NB4 (cell line): ENCODE measurements around the gene NTPCR.
"Not testable (repeated sequence)": the region's sequence is repeated elsewhere in the genome, so short reads cannot be mapped to it uniquely, and the experiment has no call there.

Experiments used
- DNase-seq: peaks from one replicate; pipeline ENCODE4 v3.0.0; 2010; ENCODE audit warnings: low read depth
- H3K4me3 ChIP-seq: one replicate; pipeline ENCODE4 v1.5.1; 2011; ENCODE audit warnings: mild to moderate bottlenecking, low read depth, low read length, moderate library complexity
- MYC ChIP-seq: IDR thresholded peaks from 2 replicates; pipeline ENCODE4 v1.6.1; 2011; ENCODE audit warnings: low read depth, low read length
- POLR2A ChIP-seq: IDR thresholded peaks from 2 replicates; pipeline ENCODE4 v1.6.1; 2011; ENCODE audit warnings: mild to moderate bottlenecking; ENCODE audit not compliant: insufficient read length; ENCODE audit errors: extremely low read depth
- TF ChIP-seq, protein P1 (sequence below): IDR thresholded peaks from 2 replicates; pipeline ENCODE4 v1.6.1; 2011; ENCODE audit warnings: low read depth, low read length
- TF ChIP-seq, protein P2 (sequence below): IDR thresholded peaks from one replicate; pipeline ENCODE4 v1.5.1; 2012; ENCODE audit warnings: low read depth, low read length

NTPCR gene

DNA sequence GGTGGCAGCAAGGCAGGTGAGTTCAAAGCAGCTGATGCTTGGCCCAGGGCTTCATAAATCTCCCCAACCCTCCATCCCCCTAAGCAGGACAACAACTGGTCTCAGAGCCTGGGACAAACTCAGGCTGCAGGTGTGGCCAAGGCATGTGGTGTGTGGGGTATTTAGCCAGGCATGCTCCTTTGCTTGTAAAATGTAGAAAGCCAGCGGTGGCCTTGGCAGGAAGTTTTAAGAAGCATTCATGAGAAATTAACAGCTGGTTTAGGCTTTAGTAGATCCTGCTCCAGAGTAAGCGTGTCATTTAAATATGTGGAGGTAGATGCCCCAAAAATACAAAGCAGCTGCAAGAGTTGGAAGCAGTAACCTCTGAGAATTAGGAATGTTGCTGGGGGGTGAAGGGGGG lies 44.8 kb downstream of the NTPCR start:
- H3K4me3 ChIP-seq, result no peak overlapping the region
- no peak for TF ChIP-seq POLR2A
- TF ChIP-seq MYC, result no peak
- TF ChIP-seq, protein P1, sequence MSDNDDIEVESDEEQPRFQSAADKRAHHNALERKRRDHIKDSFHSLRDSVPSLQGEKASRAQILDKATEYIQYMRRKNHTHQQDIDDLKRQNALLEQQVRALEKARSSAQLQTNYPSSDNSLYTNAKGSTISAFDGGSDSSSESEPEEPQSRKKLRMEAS, result no peak
- TF ChIP-seq, protein P2, sequence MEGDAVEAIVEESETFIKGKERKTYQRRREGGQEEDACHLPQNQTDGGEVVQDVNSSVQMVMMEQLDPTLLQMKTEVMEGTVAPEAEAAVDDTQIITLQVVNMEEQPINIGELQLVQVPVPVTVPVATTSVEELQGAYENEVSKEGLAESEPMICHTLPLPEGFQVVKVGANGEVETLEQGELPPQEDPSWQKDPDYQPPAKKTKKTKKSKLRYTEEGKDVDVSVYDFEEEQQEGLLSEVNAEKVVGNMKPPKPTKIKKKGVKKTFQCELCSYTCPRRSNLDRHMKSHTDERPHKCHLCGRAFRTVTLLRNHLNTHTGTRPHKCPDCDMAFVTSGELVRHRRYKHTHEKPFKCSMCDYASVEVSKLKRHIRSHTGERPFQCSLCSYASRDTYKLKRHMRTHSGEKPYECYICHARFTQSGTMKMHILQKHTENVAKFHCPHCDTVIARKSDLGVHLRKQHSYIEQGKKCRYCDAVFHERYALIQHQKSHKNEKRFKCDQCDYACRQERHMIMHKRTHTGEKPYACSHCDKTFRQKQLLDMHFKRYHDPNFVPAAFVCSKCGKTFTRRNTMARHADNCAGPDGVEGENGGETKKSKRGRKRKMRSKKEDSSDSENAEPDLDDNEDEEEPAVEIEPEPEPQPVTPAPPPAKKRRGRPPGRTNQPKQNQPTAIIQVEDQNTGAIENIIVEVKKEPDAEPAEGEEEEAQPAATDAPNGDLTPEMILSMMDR, result no peak
- no peak for DNase-seq

- no peak overlapping the region for H3K4me3 ChIP-seq
- TF ChIP-seq, protein P1, result no peak
- TF ChIP-seq, protein P2, result no peak
- TF ChIP-seq MYC (no peak), POLR2A (no peak)
- DNase-seq, result no peak
These were observed 45.7 kb downstream of the NTPCR start for GRCh38 chr1:232996143-232996542.

DNA sequence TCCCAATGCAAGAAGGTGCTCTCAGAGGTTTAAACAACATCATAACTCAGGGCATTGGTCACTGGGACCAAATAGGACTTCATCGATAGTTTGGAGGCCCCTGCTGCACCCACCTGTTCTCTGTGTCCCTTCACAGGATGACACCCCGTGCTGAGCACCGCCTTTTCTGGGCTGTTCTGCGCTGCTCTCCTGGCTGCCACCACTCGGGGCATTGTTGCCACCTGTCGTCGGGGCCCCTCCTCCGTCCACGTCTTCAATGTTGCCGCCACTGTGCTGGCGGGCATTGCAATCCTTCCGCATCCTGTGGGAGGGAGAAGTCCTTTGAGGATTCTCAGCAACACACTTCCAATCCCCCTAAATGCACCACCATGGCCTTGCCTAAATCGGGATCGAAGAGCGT lies 47.7 kb downstream of the NTPCR start:
- no peak for DNase-seq
- H3K4me3 ChIP-seq, result no peak overlapping the region
- no peak for TF ChIP-seq MYC
- TF ChIP-seq POLR2A, result no peak
- TF ChIP-seq, protein P2, result no peak
- TF ChIP-seq, protein P1, result no peak

- H3K4me3 ChIP-seq, result no peak overlapping the region
- no peak for DNase-seq
- TF ChIP-seq, protein P1, result no peak
- TF ChIP-seq MYC, result no peak
- TF ChIP-seq, protein P2, result no peak
- no peak for TF ChIP-seq POLR2A
These were observed 48.2 kb downstream of the NTPCR start for GRCh38 chr1:232998646-232999045.

- DNase-seq, result no peak
- TF ChIP-seq MYC (no peak), POLR2A (no peak)
- TF ChIP-seq, protein P1, result no peak
- TF ChIP-seq, protein P2, result no peak
- no peak overlapping the region for H3K4me3 ChIP-seq
These were observed 49.7 kb downstream of the NTPCR start for GRCh38 chr1:232999956-233000625.

DNA sequence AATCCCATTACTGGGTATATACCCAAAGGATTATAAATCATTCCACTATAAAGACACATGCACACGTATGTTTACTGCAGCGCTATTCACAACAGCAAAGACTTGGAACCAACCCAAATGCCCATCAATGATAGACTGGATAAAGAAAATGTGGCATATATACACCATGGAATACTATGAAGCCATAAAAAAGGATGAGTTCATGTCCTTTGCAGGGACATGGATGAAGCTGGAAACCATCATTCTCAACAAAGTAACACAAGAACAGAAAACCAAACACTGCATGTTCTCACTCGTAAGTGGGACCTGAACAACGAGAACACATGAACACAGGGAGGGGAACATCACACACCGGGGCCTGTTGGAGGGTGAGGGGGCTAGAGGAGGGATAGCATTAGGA lies 53.2 kb downstream of the NTPCR start:
- not testable (repeated sequence) for DNase-seq, H3K4me3 ChIP-seq
